Coronary artery (tissue), 2 donors: ENCODE measurements around the gene GPR39.

Experiments
- DNase-seq: peaks from one replicate; pipeline ENCODE4 v3.0.0-alpha.2; 2017; ENCODE audit warnings: low spot score
- H3K27ac ChIP-seq, 2 donors: fragments of 200-600 bp; sonication (generic); one replicate each; pipeline ENCODE4 v1.5.1; 2016 to 2019
- H3K4me3 ChIP-seq: fragments of 200-600 bp; sonication (generic); 2 replicates; pipeline ENCODE4 v1.5.1; 2016; ENCODE audit warnings: mild to moderate bottlenecking, moderate library complexity
- TF ChIP-seq, protein P1 (sequence below): fragments of 200-600 bp; sonication (generic); IDR thresholded peaks from one replicate; pipeline ENCODE4 v1.5.1; 2019; ENCODE audit warnings: antibody characterized with exemption

Gene GPR39

GRCh38 chr2:132621131-132621875 is 204.7 kb downstream of the GPR39 start:
- Histone ChIP-seq H3K27ac (no peak overlapping the region), H3K4me3 (no peak overlapping the region)
- TF ChIP-seq, protein P1, sequence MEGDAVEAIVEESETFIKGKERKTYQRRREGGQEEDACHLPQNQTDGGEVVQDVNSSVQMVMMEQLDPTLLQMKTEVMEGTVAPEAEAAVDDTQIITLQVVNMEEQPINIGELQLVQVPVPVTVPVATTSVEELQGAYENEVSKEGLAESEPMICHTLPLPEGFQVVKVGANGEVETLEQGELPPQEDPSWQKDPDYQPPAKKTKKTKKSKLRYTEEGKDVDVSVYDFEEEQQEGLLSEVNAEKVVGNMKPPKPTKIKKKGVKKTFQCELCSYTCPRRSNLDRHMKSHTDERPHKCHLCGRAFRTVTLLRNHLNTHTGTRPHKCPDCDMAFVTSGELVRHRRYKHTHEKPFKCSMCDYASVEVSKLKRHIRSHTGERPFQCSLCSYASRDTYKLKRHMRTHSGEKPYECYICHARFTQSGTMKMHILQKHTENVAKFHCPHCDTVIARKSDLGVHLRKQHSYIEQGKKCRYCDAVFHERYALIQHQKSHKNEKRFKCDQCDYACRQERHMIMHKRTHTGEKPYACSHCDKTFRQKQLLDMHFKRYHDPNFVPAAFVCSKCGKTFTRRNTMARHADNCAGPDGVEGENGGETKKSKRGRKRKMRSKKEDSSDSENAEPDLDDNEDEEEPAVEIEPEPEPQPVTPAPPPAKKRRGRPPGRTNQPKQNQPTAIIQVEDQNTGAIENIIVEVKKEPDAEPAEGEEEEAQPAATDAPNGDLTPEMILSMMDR, result no peak
- no peak for DNase-seq

- Histone ChIP-seq H3K4me3 (no peak overlapping the region), H3K27ac (no peak overlapping the region)
- DNase-seq, result no peak
- TF ChIP-seq, protein P1, result no peak
These were observed 206.7 kb downstream of the GPR39 start for GRCh38 chr2:132623096-132623839.

GRCh38 chr2:132627536-132627935 is 210.9 kb downstream of the GPR39 start:
- no peak overlapping the region for H3K27ac ChIP-seq
- no peak for DNase-seq
- H3K4me3 ChIP-seq, result no peak overlapping the region
- TF ChIP-seq, protein P1, result no peak

GRCh38 chr2:132632000-132632649 is 215.5 kb downstream of the GPR39 start:
- H3K27ac ChIP-seq, result no peak overlapping the region
- TF ChIP-seq, protein P1, result no peak
- DNase-seq, result no peak
- H3K4me3 ChIP-seq, result no peak overlapping the region

- H3K4me3 ChIP-seq, result no peak overlapping the region
- TF ChIP-seq, protein P1, result no peak
- no peak for DNase-seq
- no peak overlapping the region for H3K27ac ChIP-seq
These were observed 217.0 kb downstream of the GPR39 start for GRCh38 chr2:132633635-132634034.

- DNase-seq, result no peak
- TF ChIP-seq, protein P1, result no peak
- Histone ChIP-seq H3K27ac (no peak overlapping the region), H3K4me3 (no peak overlapping the region)
These were observed 219.7 kb downstream of the GPR39 start for GRCh38 chr2:132636346-132636745.
